SU-DHL-6 (cell line): ENCODE results near the gene UQCRQ.

ENCODE experiments used
- EZH2phosphoT487 ChIP-seq: fragments of 200-600 bp; sonication (generic), shearing (Covaris generic); conservative IDR thresholded peaks from 2 replicates; pipeline ENCODE4 v1.6.1; 2018; ENCODE audit warnings: mild to moderate bottlenecking, antibody characterized with exemption, low read length, moderate library complexity, mixed read lengths
- TF ChIP-seq, protein P1 (sequence below): fragments of 200-600 bp; sonication (generic); IDR thresholded peaks from one replicate; pipeline ENCODE4 v1.5.1; 2017; ENCODE audit warnings: antibody characterized with exemption, mild to moderate bottlenecking, low read length, moderate library complexity; ENCODE audit not compliant: insufficient read depth, poor library complexity, severe bottlenecking

DNA sequence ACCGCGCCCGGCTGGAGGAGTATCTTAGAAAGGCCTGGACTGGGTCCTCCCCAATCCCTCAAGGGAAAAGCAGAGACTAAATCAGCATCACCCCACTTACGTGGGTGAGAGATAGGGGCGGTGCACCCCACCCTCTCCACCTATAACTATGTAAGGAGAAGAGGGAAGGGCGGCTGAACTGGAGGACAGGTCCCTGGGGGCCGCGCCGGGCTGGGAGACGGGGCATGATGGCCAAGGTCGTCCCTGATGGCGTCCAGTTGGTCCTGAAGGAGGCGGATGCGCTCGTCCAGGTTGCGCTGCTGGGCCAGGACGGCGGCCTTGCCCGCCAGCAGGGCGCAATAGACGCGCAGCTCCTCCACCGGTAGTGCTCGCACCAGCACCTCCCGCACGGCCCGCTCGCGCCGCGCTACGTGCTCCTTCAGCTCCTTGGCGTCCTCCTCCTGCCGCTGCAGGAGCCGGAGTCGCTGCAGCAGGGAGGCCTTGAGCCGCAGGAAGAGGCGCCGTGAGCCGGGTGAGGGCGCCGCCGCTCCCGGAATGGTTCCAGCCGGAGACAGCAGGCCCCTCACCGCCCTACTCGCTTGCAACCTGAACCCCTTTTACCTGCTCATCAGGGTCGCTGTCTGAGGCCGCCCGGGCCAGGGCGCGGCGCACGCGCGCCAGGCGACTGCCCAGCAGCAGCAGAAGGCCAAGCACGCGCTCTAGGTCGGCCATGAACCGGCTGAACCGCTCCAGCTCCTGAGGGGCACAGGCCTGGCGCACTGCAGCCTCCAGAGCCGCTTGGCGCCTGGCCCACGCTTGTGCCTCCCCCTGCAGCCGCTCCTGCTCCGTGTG lies 43.6 kb upstream of the UQCRQ start:
- TF ChIP-seq, protein P1, sequence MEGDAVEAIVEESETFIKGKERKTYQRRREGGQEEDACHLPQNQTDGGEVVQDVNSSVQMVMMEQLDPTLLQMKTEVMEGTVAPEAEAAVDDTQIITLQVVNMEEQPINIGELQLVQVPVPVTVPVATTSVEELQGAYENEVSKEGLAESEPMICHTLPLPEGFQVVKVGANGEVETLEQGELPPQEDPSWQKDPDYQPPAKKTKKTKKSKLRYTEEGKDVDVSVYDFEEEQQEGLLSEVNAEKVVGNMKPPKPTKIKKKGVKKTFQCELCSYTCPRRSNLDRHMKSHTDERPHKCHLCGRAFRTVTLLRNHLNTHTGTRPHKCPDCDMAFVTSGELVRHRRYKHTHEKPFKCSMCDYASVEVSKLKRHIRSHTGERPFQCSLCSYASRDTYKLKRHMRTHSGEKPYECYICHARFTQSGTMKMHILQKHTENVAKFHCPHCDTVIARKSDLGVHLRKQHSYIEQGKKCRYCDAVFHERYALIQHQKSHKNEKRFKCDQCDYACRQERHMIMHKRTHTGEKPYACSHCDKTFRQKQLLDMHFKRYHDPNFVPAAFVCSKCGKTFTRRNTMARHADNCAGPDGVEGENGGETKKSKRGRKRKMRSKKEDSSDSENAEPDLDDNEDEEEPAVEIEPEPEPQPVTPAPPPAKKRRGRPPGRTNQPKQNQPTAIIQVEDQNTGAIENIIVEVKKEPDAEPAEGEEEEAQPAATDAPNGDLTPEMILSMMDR: no peak
- no peak for TF ChIP-seq EZH2phosphoT487
